IPS-NIHi7 (cell line): ENCODE data around the gene ADGRG6.

Source experiments
- DNase-seq: peaks from one replicate; pipeline ENCODE4 v3.0.0; 2012; ENCODE audit warnings: mixed read lengths; ENCODE audit errors: extremely low spot score

ADGRG6 gene

DNA sequence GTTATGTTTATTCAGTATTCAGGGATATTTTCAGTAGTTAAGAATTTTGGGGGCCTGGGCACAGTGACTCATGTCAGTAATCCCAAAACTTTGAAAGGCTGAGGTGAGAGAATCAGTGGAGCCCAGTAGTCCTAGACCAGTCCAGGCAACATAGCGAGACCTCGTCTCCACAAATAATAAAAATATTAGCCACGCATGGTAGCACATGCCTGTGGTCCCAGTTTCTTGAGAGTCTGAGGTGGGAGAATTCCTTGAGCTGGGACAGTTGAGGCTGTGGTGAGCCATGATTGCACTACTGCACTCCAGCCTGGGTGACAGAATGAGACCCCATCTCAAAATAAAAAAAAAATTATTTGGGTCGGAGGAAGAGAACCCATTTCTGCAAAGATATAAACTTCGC is 20.3 kb downstream of the ADGRG6 start:
- DNase-seq: no peak

DNA sequence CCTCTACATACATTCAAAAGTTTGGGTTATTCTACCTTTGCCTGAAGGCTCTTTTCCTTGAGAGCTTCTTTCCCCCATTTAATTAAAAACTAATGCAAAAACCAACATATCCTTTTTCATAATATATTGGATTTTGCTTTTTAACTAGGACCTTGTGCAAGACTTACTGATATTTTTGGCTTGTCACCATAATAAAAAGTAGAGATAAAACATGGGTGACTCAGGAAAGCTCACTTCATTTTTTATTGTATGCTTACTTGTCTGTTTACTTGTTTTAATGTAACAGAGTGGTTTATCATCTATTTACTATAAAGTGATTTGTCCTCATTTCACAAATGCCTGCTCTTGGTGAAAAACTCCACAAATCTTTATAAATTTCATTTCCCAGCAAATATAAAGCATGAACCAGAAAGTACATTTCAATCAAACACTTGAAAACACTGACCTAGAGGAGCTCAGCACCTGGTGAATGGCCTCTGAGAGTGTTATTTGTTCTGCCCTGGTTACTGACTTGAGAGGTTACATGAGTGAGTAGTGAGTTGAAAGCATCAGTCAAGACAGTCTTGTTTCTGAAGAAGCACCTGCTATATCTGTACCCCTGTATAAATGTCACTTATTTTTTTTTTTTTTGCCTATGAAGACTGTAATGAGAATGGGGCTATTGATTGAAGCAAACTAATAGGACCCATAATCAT is 20.8 kb downstream of the ADGRG6 start:
- DNase-seq: no peak

DNA sequence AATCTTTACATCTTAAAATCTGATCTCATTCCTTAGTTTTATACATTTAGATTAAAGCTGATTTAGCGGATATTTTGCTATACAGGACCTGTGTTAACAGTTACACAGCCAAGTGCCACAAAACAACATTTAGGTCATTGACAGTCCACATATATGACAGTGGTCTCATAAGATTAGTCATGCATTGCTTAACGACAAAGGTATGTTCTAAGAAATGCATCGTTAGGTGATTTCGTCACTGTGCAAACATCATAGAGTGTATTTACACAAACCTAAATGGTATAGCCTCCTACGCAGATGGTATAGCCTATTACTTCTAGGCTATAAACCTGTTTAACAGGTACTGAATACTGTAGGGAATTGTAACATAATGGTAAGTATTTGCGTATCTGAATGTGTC is 21.6 kb downstream of the ADGRG6 start:
- no peak for DNase-seq

DNA sequence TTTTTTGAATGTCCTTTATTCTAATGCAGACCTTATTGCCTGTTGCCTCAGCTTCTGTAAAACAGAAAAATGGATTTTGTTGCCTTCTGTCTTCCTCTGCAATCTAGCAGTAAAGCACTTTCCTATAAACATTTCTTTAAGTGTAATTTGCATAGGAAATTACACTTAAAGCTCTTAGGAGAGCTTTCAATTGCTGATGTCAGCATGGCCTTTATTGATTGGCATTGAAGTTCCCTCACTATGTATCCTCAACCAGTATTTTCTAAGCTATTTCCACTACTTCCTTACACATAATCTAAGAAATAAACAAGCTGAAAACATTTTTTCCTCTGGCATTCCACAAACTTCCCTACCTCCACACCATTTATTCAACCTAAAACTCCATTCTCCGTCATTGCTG is 22.3 kb downstream of the ADGRG6 start:
- DNase-seq: no peak

DNA sequence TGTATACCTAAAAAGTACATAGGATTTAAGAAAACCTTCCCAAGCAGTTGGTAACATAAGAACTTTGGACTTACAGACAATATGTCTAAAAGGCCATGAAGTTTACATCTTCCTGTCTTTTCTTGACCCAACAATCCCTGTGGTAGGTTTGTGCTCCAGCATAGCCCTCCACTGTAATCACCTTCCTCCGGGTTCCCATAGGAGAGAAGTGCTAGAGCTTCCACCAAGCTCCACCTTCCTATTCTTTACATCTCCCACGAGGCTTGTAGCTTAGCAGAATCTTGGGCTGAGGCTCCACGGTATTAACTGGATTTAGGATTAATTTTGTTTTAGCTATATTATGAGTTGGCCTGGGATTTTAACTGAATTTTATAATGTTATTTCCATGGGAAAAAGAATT is 23.3 kb downstream of the ADGRG6 start:
- no peak for DNase-seq

DNA sequence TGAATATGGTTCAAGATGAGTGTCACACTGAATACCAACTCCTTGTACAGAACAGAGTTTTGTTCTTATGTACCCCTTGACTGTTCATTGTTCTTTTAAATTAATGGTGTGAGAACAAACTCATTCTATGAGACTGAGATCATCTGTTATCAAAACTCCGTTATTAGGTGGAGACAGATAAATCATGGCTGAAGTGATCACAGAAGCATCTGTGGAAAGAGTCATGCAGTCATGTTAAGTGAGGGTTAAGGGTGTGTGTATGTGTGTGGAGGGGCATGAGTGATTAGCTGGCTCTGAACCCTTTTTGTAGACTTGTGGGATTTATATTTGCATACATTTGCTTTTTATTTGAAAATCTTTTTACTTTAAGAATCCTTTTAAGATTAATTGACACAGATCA is 24.7 kb downstream of the ADGRG6 start:
- DNase-seq: no peak

DNA sequence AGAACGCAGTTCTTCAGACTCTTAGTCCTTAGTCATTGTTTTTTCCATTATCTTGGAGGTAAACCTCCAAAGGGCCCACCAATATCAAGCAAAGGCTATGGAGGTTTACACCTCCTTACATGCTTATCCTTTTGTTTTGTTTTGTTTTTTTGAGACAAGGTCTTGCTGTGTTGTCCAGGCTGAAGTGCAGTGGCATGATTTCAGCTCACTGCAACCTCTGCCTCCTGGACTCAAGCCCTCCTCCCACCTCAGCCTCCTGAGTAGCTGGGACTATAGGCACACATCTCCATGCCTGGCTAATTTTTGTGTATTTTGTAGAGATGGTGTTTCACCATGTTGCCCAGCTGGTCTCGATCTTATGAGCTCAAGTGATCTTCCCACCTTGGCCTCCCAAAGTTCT is 26.3 kb downstream of the ADGRG6 start:
- DNase-seq: no peak

DNA sequence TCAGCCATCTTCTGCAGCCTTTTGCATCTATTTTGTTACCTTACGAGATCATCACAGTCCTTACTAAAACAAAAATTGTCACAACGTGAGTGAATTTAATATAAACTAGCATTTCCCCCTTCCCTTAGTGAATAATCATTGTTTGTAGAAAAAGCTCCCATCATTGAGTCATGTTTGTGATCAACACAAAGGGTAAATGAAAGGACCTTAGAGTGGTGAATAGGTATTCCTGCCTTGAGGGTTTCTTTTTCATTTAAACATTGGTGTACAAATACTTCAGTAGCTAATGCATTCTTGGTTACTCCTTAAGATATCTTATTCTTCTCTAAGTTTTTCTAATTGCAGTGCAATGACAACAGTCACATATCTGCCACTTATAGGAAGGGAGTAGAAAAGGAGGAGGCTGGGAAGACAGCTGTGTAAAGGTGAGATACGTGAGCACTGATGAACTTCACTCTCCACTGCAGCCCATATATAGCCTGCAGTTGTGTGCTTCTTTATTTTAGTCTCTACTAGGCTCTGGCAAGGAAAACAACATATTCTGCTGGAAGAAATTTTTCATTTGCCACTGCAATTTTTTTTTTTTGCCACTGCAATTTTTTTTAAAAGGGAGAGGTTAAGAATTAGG is 27.8 kb downstream of the ADGRG6 start:
- DNase-seq: no peak

DNA sequence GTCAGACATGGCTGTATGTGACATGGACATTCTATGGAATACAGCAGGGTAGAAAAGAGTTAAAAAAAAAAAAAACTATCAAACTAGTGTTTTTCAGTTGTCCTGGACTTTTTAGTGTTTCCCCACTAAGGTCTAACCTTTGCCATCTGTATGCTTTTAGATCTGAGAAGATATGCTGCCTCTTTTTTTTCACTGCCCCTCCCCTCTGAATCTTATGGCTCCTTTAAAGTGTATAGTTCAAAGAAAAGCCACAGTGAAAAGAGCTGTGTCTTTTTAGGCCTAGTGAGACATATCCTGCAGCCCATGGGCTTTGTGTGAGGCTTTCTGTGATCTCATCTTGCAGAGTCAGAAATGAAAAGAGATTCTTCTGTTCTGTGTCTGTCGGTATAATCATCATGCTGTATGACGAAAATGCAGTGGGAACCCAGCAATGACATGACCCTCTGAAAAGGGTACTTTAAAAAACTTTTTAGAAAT is 29.3 kb downstream of the ADGRG6 start:
- no peak for DNase-seq

DNA sequence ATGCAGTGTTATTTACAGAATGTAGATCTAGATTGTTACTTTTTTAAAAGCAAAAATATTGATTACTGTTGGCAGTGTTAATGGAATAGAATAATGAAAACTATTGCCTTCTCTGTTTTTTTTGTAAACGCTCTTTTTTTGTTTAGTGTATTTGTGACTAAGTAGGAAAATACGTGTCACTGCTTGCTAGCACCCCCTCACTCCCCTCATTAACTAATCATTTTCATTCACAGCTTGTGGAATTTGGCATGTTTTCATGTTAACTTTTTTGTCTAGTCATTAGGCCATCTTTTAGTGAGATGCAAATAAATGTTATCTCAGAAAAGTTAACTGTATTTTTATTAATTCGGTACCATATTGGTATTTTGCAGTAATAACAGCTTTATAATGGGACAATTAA is 29.8 kb downstream of the ADGRG6 start:
- DNase-seq: no peak

DNA sequence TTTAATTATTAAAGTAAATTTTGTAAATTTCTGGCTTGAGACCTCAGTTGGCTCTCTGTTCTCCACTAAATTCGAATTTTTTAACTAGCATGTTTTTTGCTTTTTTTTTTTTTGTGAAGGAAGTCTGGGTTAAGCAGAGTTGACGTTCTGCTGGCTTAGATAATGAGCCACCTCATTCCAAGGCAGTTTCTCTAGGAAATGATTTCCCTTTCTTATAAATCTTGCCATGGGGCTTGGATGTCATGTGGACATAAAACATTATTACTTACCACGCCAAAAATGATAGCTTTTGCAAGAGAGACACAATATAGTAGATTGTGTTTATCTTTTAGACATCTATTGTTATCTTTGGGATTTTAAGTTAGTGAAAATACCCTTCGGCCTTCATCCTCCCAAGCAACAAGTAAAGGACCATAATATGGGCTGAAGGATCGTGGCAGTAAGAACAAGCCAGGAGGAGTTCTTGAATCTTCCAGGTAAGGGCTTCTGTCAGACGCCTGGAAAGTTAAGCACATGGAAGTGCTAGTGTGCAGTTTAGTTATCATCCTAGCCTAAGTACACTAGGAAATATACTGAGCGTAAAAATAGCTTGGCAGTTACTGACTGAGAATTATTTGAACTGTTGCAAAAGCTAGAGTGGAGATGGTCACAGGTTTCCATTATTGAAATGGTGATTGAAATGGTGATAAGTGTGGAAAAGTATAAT is 30.7 kb downstream of the ADGRG6 start:
- no peak for DNase-seq

DNA sequence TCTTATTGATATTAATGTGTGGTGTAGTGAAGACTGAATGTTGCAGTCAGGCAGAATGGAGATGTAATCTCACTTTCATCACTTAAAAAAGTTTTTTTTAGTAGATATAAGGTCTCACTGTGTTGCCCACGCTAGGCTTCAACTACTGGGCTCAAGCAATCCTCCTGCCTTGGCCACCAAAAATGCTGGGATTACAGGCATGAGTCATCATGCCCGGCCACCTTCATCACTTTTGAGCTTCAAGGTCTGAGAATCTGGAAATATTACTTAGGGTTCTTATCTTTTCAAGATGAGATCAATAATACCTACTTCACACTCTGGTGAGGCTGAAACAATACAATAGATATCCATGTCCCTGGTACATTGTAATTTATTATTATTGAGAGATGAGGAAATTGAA is 31.6 kb downstream of the ADGRG6 start:
- DNase-seq: no peak

DNA sequence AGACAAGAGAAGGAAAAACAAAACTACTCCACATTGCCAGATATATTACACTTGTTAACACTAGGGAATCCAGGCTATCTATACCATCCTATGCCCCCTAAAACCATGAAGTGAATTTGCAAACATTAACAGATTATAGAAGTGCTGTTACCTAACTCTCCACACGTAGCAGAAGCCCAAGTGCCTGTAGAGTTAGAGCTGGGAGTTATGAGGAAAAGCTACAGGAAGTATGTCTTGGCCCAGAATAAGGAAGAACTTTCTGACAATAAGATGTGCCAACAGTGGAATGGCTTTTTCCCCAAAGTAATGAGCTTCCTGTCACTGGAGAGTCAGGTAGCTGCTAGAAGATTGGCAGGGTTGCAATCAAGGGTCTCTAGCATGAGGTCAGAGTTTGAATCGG is 32.5 kb downstream of the ADGRG6 start:
- no peak for DNase-seq

DNA sequence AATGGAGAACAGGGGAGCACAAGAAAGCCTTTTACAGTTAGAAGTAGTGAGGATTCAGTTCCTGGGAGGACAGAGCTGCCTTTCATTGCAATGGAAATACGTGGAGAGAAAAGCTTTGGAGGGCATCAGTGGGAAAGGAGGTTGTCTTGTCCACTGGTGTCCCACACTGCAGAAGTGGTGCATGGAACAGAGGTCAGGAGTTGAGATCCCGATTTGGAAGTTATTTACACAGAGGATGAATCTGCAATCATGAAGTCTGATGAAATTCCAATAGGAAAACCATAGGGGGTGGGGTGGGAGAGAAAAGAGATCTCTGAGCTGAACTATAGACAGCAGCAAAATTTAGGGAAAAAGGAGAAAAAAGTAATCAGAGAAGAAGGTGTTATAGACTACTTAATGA is 33.6 kb downstream of the ADGRG6 start:
- DNase-seq: no peak

DNA sequence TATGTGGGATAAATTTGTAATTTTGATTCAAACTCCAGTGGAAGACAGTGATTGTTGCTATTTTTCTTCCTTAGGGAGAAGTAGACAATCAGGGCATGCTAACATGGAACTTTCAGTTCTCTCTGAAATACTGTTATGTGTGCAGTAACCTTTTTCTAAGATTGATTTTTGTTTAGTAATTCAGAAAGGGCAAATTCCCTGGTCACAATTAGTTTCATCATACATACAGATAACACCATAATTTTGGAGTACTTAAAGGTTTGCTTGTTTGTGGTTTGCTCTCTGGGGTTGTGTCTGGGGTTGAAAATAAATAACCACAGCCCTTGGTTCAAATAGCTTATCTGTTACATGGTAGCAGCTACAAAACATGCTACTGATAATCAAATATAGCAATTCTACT is 34.4 kb downstream of the ADGRG6 start:
- DNase-seq: no peak

DNA sequence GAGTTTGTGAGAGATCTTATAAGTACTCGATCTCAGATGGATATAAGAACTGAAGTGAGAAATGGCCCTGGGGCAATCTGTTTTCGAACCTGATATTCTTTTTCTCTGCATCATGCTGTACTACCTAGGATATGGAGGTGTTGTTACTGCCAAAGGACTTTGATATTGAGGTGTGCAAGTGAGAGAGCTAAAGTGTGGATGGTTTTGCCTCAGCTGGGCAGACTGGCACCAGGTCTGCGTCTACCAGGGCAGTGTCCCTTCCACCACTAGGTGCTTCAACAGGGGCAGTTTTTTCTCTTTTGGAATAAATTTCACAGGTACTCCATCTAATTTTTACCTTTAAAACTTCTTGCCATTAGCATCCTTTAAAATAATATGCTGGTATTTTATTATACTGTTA is 35.0 kb downstream of the ADGRG6 start:
- no peak for DNase-seq

DNA sequence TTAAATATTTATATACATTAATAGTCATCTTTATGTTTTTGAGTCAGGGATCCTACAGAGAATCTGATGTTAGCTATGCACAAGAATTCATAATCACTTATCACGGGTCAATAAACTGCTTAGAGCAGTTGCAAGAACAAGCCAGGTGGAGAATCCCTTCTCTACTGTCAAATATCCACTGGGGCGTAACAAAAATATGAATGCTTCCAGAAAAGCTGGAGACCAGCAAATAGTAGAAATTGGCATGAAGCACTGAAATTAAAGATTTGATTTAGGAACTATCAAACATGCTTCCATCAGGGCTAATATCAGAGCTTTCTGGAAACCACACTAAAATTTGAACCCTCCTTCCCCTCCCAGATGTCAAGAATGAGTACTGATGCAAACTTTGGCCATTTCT is 37.3 kb downstream of the ADGRG6 start:
- DNase-seq: no peak

DNA sequence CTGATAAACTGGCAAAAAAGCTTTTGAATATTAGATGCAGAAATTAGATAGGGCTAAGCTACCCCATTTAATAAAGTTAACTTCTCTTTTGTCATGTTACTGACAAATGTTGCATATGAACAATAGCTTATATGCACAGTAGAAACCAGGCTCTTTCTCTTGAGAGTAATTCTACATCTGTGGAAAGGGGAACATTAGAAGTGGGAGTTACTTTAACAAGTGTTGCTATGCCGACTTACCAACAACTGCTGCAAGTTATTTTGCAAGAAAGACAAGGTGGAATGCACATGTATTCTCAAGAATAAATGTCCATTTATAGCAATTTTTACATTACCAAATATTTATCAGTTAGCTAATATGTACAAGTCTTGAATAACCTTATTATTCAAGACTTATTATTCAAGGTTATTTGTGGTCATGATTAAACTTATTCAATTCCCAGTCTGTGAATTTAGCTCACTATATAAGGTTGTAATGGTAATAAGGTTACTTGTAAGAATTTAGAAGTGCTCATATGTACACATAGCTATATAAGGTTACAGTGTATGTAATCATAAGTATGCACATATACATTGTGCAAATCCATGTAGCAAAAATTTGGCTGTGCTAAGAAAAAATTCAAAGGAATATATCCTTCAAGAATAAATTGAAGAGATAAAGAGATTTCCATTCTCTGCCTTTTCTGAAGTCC is 38.3 kb downstream of the ADGRG6 start:
- DNase-seq: no peak

DNA sequence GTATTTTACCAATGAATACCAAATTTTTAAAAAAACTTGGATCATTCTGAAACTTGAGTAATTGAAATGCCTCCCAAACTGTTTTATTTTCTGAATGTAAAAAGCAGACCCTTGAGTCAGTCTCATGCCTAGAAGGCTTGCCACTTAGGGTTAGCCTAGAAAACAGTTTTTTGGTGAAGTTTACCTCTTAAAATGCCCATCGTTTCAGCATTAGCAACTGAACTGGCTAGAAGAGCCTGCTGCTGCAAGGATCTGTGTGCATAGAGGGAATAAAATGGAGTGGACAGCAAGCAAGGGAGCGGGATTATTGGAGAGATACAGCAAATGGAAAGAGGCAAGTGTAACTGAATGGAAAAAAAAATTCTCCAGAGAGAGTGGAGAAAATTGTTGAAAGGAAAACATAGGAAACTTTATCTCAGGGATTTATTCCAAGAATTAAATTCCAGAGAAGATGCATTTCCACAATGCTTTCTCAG is 40.1 kb downstream of the ADGRG6 start:
- DNase-seq: no peak

DNA sequence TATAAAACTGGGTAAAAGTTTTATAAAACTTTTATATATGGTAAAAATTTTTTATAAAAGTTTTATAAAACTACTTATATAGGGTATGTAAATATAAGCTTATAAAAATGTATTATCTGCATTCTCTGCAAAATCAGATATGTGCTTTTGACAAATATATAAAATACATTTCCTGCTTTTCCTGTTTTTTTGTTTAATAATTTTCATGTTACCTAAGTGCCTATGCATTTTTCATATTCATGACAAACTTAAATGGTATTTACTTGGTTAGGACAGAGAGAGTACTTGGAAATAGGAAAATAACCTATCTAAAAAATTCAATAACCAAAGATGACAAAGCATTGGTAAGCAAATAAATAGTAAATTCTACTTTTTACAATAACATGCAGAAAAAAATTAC is 41.2 kb downstream of the ADGRG6 start:
- no peak for DNase-seq

DNA sequence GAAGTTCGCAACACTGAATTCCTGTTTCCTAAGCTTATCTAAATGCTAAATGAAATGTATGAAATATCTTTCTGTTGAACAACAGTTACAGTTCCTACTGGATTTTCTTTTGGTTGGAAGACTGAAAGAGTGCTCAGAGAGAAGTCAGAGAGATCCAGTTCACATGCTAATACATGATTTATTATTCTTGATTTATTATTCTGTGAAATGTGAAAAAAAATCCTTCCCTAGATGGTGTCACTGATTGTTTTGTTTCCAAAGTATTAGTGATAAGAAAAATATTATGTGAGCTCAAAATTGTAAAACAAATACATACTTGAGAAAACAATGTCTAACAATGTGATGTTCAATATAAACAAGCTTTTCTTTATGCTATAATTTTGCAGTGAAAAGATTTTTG is 42.1 kb downstream of the ADGRG6 start:
- DNase-seq: no peak

DNA sequence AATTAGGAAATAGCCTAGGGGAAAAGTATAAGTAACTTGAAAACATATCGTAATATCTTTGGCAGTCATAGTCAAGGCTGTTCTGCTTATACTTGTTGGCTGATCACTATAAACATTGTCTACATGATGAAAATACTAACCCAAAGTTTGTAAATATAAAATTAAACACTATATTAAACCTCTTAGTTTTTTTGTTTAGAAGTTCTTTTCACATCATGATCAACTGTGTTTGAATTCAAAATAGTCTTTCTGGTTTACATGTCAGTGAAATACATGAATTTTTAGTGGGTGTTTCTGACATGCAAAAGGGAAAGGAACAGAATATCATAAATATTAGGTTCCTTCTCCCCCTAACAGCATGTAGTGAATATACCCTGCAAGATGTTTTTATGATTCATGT is 43.5 kb downstream of the ADGRG6 start:
- DNase-seq: no peak
